C4-2B (cell line): ENCODE measurements around the gene MCRIP1.

Experiments
- H3K27ac ChIP-seq: fragments of 450-650 bp; 2 replicates; pipeline ENCODE4 v1.5.1; 2017
- ZFX ChIP-seq: fragments of 450-650 bp; IDR thresholded peaks from 2 replicates; pipeline ENCODE4 v1.6.1; 2017
- TF ChIP-seq, protein P1 (sequence below): fragments of 450-650 bp; conservative IDR thresholded peaks from 2 replicates; pipeline ENCODE4 v1.5.1; 2017; ENCODE audit warnings: mild to moderate bottlenecking

Gene MCRIP1

DNA sequence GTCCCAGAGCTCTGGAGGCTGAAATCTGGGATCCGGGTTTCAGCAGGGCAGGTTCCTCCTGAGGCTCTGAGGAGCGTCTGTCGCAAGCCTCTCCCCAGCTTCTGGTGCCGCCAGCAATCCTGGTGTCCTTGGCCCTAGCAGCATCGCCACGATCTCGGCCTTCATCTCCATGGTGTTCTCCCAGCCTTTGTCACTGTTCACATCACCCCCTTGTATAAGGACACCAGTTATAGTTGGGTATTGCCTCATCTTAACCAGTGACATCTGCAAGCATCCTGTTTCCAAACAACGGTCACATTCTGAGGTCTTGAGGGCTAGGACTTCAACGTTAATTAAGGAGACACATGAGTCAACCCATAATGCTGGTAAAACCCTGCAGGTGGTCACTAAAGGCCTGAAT is 4.5 kb upstream of the MCRIP1 start:
- H3K27ac ChIP-seq: no peak overlapping the region
- TF ChIP-seq, protein P1, sequence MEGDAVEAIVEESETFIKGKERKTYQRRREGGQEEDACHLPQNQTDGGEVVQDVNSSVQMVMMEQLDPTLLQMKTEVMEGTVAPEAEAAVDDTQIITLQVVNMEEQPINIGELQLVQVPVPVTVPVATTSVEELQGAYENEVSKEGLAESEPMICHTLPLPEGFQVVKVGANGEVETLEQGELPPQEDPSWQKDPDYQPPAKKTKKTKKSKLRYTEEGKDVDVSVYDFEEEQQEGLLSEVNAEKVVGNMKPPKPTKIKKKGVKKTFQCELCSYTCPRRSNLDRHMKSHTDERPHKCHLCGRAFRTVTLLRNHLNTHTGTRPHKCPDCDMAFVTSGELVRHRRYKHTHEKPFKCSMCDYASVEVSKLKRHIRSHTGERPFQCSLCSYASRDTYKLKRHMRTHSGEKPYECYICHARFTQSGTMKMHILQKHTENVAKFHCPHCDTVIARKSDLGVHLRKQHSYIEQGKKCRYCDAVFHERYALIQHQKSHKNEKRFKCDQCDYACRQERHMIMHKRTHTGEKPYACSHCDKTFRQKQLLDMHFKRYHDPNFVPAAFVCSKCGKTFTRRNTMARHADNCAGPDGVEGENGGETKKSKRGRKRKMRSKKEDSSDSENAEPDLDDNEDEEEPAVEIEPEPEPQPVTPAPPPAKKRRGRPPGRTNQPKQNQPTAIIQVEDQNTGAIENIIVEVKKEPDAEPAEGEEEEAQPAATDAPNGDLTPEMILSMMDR: no peak
- TF ChIP-seq ZFX: no peak

DNA sequence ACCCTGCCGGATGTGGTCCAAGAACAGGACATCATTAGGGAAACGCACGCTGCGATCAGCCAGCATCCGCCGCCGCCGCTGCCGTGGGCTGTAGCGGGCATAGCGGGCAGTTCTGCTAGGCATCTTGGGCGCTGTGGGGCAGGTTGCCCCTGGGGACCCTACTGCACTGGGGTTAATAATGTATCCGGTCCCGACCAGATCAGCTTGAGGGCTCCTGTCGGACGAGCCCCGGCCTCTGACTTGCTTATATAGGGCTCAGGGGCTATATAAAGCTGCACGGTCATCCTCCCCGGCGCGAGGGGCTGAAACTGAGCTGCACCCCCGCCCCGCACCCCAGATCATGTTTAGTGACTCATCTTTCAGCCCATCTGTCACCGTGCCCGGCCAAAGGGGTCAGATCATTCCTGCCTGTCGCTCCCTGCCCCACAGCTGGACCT is 1.8 kb upstream of the MCRIP1 start, which contains the start of gene PPP1R27:
TSS of gene PPP1R27 (minus strand) at position 220 of the 437 bp plus-strand sequence. CDS start at position 123, 97 bp downstream.
- no peak for TF ChIP-seq ZFX
- TF ChIP-seq, protein P1: no peak
- peak within 1 kb of the TSS; percentile 96 for H3K27ac ChIP-seq

DNA sequence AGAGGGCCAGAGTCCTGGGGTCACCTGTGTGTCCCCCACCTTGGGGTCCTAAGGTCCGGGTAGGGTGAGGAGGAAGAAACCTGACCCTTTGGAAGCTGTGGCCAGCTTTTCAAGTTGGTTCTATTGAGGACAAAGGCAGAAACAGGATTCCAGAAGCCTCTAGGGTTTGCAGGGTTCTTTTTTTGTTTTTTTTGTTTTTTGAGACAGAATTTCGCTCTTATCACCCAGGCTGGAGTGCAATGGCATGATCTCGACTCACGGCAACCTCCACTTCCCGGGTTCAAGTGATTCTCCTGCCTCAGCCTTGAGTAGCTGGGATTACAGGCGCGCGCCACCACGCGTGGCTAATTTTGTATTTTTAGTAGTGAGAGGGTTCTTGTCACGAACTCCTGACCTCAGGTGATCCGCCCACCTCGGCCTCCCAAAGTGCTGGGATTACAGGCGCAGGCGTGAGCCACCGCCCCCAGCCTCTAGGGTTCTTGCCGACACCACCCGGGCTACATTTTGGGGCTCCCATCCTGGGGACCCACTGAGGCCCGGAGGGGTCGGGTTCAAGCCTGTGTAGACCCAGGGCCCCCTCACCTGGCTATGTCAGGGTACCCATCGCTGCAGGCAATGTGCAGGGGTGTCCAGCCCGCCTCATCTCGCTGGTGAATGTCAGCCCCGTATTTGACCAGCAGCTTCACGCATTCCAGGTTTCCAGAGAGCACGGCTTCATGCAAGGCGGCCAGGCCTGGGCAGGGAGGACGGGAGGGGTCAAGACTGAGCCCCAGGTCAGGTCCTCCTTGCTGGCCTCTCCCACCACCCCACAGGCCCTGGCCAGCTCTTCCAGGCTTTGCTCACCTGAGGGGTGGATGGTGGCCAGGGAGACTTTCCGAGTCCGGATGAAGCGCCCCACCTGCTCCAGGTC is 1.1 kb upstream of the MCRIP1 start:
- no peak for TF ChIP-seq ZFX
- TF ChIP-seq, protein P1: no peak
- peak overlapping the region; percentile 96 for H3K27ac ChIP-seq

DNA sequence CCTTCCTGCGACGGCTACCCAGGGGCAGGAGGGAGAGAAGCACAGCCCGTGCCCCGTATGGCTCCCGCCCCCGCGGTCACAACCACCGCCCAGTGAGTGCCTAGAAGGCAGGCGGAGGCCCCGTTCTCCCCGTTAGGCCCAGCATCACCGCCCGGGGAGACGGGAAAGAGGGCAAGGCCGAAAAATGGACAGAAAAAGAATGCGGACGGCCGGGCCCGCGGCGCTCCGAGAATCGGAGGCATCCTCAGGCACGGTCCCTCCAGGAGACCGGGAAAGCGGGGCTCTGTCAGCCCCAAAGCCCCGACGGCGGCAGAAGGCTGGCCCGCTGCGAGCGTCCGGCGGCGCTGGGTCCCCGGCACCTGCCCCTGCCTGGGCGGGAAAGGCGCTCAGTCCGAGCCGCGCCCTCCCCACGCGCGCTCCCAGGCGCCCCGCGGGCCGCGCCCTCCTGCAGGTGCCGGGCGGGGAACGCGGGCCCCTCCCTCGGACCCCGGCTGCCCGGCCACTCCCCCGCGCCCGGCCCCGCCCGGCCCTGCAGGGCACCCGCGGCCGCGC is 407 bp downstream of the MCRIP1 start:
- peak overlapping the region; percentile 96 for H3K27ac ChIP-seq
- peak; percentile 38; the same call in 1 of the 2 replicates for TF ChIP-seq ZFX
- TF ChIP-seq, protein P1: no peak

DNA sequence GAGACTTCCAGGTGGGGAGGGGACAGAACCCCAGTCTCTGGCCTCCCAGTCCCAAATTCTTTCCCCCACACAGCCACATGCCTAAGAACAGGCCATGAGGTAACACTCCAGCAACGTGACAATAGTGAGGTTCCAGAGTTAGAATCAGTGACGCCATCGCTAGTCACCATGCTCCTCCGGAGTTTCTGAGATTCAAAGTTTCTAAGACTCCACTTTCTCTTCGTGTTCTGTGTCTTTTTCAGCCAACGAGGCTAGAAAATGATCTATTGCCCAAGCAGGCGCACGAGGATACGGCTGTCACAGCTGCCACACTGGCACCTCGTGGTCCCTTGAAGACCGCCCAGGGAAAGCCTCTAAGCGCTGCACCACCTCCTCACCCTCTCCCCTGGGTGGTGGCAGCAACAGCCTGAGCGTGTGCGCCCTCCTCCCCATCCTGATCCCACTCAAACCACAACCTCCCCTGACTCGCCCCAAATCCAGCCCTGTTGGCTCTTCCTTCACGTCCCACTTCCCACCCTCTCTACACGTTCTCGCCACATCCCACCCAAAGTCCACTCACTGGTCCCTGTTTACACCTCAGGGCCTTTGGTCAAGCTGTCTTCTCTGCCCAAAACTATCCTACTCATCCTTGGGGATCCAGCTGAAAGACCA is 1.0 kb downstream of the MCRIP1 start:
- peak overlapping the region; percentile 96 for H3K27ac ChIP-seq
- TF ChIP-seq ZFX: no peak
- TF ChIP-seq, protein P1: no peak

DNA sequence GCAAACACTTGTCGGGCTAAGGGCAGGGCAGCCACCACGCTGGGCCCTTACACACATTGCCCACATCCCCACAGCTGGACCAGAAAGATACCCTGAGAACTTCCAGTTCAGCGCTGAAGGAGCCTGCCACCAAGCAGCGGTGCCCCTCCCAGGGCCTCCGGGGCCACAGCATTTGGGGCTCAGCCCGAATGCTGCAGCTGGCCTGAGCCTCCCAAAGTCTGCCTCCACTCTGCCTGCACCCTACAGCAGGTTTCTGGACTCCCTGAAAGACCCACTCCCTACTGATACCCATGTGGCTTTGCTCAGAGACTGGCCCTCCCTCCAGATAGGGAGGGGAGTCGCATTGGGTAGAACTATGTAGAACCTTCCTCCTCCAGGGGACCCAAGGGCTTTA is 1.5 kb downstream of the MCRIP1 start:
- no peak for TF ChIP-seq ZFX
- TF ChIP-seq, protein P1: no peak
- H3K27ac ChIP-seq: peak overlapping the region; percentile 96; the same call in 1 of the 2 replicates

DNA sequence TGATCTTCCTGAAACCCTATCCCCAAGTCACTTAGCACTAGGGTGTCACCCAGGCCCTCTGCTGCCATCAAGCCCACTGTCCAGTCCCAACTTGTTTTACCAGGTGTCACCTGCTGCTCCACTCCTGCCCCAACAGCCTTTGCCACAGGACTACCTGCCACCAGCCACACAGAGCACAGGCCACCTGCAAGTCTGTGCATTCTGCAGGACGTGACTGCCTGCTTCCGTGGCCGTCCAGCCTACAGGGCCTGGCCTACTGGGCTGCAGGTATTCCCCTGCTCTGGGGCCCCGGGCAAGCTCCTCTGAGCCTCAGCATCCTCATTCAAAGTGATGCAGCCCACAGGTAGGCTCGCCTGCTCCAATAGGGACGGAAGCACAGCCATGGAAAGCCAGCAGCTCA is 3.2 kb downstream of the MCRIP1 start:
- no peak overlapping the region for H3K27ac ChIP-seq
- no peak for TF ChIP-seq ZFX
- TF ChIP-seq, protein P1: no peak
